Measurements from ENCODE around the gene CLCA4. TPM values are rescaled to one million over a fixed set of nuclear protein-coding genes. Genes with fewer than 3 reads are reported as not detected.

Gene CLCA4
- total RNA-seq, 2 donors from 2014 or later, result not detected

GRCh38 chr1:86530211-86530845 is 16.6 kb upstream of the CLCA4 start:
- TF ChIP-seq CTCF (IDR thresholded peaks at IDR 0.05), result no peak
- Histone ChIP-seq H3K4me1 (no peaks in the 10 kb centered on the region), H3K27ac (no peak overlapping the region), H3K36me3 (no peaks in the 10 kb centered on the region), H3K27me3 (no peaks in the 10 kb centered on the region), H3K4me3 (no peak overlapping the region), H3K9me3 (peaks cover 0 to 6% of the 10 kb centered on the region in 2 donors)
- no peak for DNase-seq (ENCODE audit: low spot score)

- TF ChIP-seq CTCF (IDR thresholded peaks at IDR 0.05), result no peak
- Histone ChIP-seq H3K36me3 (no peaks in the 10 kb centered on the region), H3K27me3 (no peaks in the 10 kb centered on the region), H3K9me3 (no peaks in the 10 kb centered on the region), H3K27ac (no peak overlapping the region), H3K4me3 (no peak overlapping the region), H3K4me1 (no peaks in the 10 kb centered on the region)
- no peak for DNase-seq (ENCODE audit: low spot score)
Observed at GRCh38 chr1:86537928-86538695, 8.8 kb upstream of the CLCA4 start.

GRCh38 chr1:86538775-86539174 is 8.1 kb upstream of the CLCA4 start:
- Histone ChIP-seq H3K4me3 (no peak overlapping the region), H3K27me3 (no peaks in the 10 kb centered on the region), H3K9me3 (no peaks in the 10 kb centered on the region), H3K4me1 (no peaks in the 10 kb centered on the region), H3K36me3 (no peaks in the 10 kb centered on the region), H3K27ac (no peak overlapping the region)
- DNase-seq (ENCODE audit: low spot score), result no peak
- TF ChIP-seq CTCF (IDR thresholded peaks at IDR 0.05), result no peak

- Histone ChIP-seq H3K4me1 (no peaks in the 10 kb centered on the region), H3K4me3 (no peak overlapping the region), H3K27ac (no peak overlapping the region), H3K27me3 (no peaks in the 10 kb centered on the region), H3K36me3 (no peaks in the 10 kb centered on the region), H3K9me3 (no peaks in the 10 kb centered on the region)
- no peak for TF ChIP-seq CTCF (IDR thresholded peaks at IDR 0.05)
- DNase-seq (ENCODE audit: low spot score), result no peak
Observed at GRCh38 chr1:86541859-86542258, 5.0 kb upstream of the CLCA4 start.

GRCh38 chr1:86542631-86543030 is 4.2 kb upstream of the CLCA4 start:
- no peak overlapping the region for H3K4me3 ChIP-seq
- TF ChIP-seq CTCF (IDR thresholded peaks at IDR 0.05), result no peak
- H3K27me3 ChIP-seq, result no peaks in the 10 kb centered on the region
- no peaks in the 10 kb centered on the region for H3K9me3 ChIP-seq
- no peak for DNase-seq (ENCODE audit: low spot score)
- no peak overlapping the region for H3K27ac ChIP-seq
- H3K36me3 ChIP-seq, result no peaks in the 10 kb centered on the region
- no peaks in the 10 kb centered on the region for H3K4me1 ChIP-seq
